K562 (cell line): Measurements from ENCODE around the gene FARP2. TPM values are rescaled to one million over a fixed set of nuclear protein-coding genes. Genes with fewer than 3 reads are reported as not detected.

Experiments
- ATAC-seq: fragments of 200-7000 bp; cut with Tn5 transposase; 3 replicates; pipeline ENCODE4 v1.9.1; 2020; ENCODE audit warnings: moderate library complexity
- BruUV-seq: library from RNA; stranded (reverse); fragments of 400-500 nt; replicated peaks from 2 replicates; lab custom pipeline; 2021; lab: Mats Ljungman, UMichigan
- CTCF ChIA-PET: fragments of 300-600 bp; formaldehyde crosslinking; extraction: SDS; loops from one replicate; lab custom pipeline; 2021; ENCODE audit warnings: low intra/inter-chr PET ratio; lab: Yijun Ruan, JAX
- POLR2A ChIA-PET: fragments of 300-600, 350-650 bp; sonication (Branson Sonifier 250); formaldehyde crosslinking; extraction: SDS; loops from one replicate; lab custom pipeline; 2021; ENCODE audit warnings: antibody characterized with exemption, inconsistent platforms; lab: Yijun Ruan, JAX
- DNase-seq, 4 experiments: peaks; one replicate each; pipeline versions ENCODE4 v3.0.0 to v3.0.0-alpha.2; 2011 to 2018; ENCODE audit warnings: low spot score in 3 of 4, mixed read lengths in 3 of 4; ENCODE audit errors: extremely low read depth in 1 of 4
- FAIRE-seq: peaks from 2 replicates; lab custom pipeline; 2011; peaks lifted over from hg19 to GRCh38; lab: Jason Lieb, UNC
- H2AFZ ChIP-seq: 2 replicates; pipeline ENCODE4 v1.6.0; 2011; ENCODE audit warnings: low read depth, low read length, control low read depth, inconsistent platforms
- H3K27ac ChIP-seq: fragments of 200-600 bp; 3 replicates; pipeline ENCODE4 v1.8.0; 2011; ENCODE audit warnings: low read depth, mild to moderate bottlenecking, control low read depth, inconsistent platforms, low read length, moderate library complexity, mixed read lengths; ENCODE audit errors: extremely low read depth
- H3K27me3 ChIP-seq, 2 experiments: fragments of 300-600 bp in 1 of 2; 2 replicates in 1 of 2; 3 replicates in 1 of 2; pipeline versions ENCODE4 v1.6.0 to v1.8.0; 2011; ENCODE audit warnings: inconsistent platforms in 2 of 2, low read length in 2 of 2, mild to moderate bottlenecking in 1 of 2, mixed read lengths in 1 of 2, moderate library complexity in 1 of 2; ENCODE audit not compliant: control insufficient read depth in 2 of 2, insufficient read depth in 2 of 2
- H3K36me3 ChIP-seq: fragments of 300-600 bp; 3 replicates; pipeline ENCODE4 v1.8.0; 2011; ENCODE audit warnings: mild to moderate bottlenecking, low read length, inconsistent platforms; ENCODE audit not compliant: control insufficient read depth, insufficient read depth
- H3K4me1 ChIP-seq, 2 experiments: fragments of 200-600 bp in 1 of 2; replicated peaks in 1 of 2; 2 replicates in 1 of 2; 3 replicates in 1 of 2; pipeline versions ENCODE4 v1.5.1 to v1.8.0; 2011; ENCODE audit warnings: inconsistent platforms in 2 of 2, low read length in 2 of 2, mild to moderate bottlenecking in 1 of 2, mixed read lengths in 1 of 2, moderate library complexity in 1 of 2; ENCODE audit not compliant: control insufficient read depth in 2 of 2, insufficient read depth in 2 of 2
- H3K4me2 ChIP-seq: 2 replicates; pipeline ENCODE4 v1.6.1; 2011; ENCODE audit warnings: low read length, control low read depth, inconsistent platforms, mixed read lengths; ENCODE audit not compliant: insufficient read depth
- H3K4me3 ChIP-seq: fragments of 200-600 bp; sonication (generic), shearing (Covaris generic); 2 replicates; pipeline ENCODE4 v1.5.1; 2016; ENCODE audit warnings: control low read depth, inconsistent platforms
- H3K79me2 ChIP-seq: fragments of 200-600 bp; 3 replicates; pipeline ENCODE4 v1.8.0; 2011; ENCODE audit warnings: low read length, inconsistent platforms; ENCODE audit not compliant: control insufficient read depth, insufficient read depth
- H3K9ac ChIP-seq, 2 experiments: 2 replicates each; pipeline versions ENCODE4 v1.6.0 to v1.6.1; 2011; ENCODE audit warnings: low read depth in 2 of 2, low read length in 2 of 2, control low read depth in 1 of 2, inconsistent platforms in 1 of 2, mild to moderate bottlenecking in 1 of 2, mixed read lengths in 1 of 2; ENCODE audit not compliant: insufficient read depth in 1 of 2
- H3K9me1 ChIP-seq: one replicate; pipeline ENCODE4 v1.6.0; 2011; ENCODE audit warnings: inconsistent platforms, mild to moderate bottlenecking, low read length, moderate library complexity; ENCODE audit not compliant: control insufficient read depth, insufficient read depth
- H3K9me3 ChIP-seq: replicated peaks from 2 replicates; pipeline ENCODE4 v1.5.1; 2011; ENCODE audit warnings: low read depth, low read length, inconsistent platforms; ENCODE audit not compliant: control insufficient read depth, insufficient read depth
- H4K20me1 ChIP-seq: replicated peaks from 2 replicates; pipeline ENCODE4 v1.6.1; 2011; ENCODE audit warnings: low read length, inconsistent platforms, mixed read lengths; ENCODE audit not compliant: control insufficient read depth, insufficient read depth
- CGGBP1 ChIP-seq: fragments of 250-450 bp; sonication (Bioruptor Pico); IDR thresholded peaks from 2 replicates; pipeline ENCODE4 v1.9.0; 2021; ENCODE audit warnings: mild to moderate bottlenecking
- ETV5 ChIP-seq: sonication (generic); formaldehyde crosslinking; IDR thresholded peaks from 2 replicates; pipeline ENCODE4 v1.4.0; 2020; ENCODE audit warnings: low read depth, mild to moderate bottlenecking, missing genetic modification reagents
- FOXJ2 ChIP-seq: fragments of 200-800 bp; sonication (Bioruptor generic); IDR thresholded peaks from 2 replicates; pipeline ENCODE4 v1.6.1; 2016; ENCODE audit warnings: missing genetic modification characterization, missing compliant biosample characterization
- GTF3C2 ChIP-seq: IDR thresholded peaks from 3 replicates; pipeline ENCODE4 v1.6.1; 2011; ENCODE audit warnings: borderline replicate concordance, mild to moderate bottlenecking, moderate library complexity; ENCODE audit not compliant: insufficient read length; ENCODE audit errors: extremely low read depth
- MEIS2 ChIP-seq: fragments of 450-650 bp; IDR thresholded peaks from 2 replicates; pipeline ENCODE4 v1.6.1; 2014; ENCODE audit warnings: mild to moderate bottlenecking; ENCODE audit not compliant: partially characterized antibody
- PKNOX1 ChIP-seq: fragments of 450-650 bp; IDR thresholded peaks from 2 replicates; pipeline ENCODE4 v1.6.1; 2016
- PREB ChIP-seq: sonication (generic); formaldehyde crosslinking; IDR thresholded peaks from 2 replicates; pipeline ENCODE4 v1.8.1; 2023; ENCODE audit warnings: mild to moderate bottlenecking, missing genetic modification reagents
- ZNF239 ChIP-seq: fragments of 250-450 bp; sonication (Bioruptor Pico); IDR thresholded peaks from 2 replicates; pipeline ENCODE4 v1.4.0; 2020; ENCODE audit warnings: mild to moderate bottlenecking
- WGBS: fragments of 100-300 bp; shearing (Covaris generic); methylation state at CpG from one replicate; pipeline ENCODE4 v1.1.6; 2016; ENCODE audit warnings: low coverage, mixed read lengths; ENCODE audit not compliant: insufficient coverage; ENCODE audit errors: missing lambda C conversion rate; 5-methylcytosine and 5-hydroxymethylcytosine counted together
- in situ Hi-C: fragments of 300-500 bp; cut with MboI; formaldehyde crosslinking; loops from 4 replicates; pipeline ENCODE4 v1.15.0; 2018; ENCODE audit warnings: inconsistent platforms, mixed read lengths
- intact Hi-C: fragments of 100-400 bp; cut with micrococcal nuclease; formaldehyde crosslinking; loops from 2 replicates; pipeline ENCODE4 v1.14.2; 2022
- polyA plus RNA-seq, 8 experiments: library from polyadenylated mRNA; depleted of rRNA in 4 of 8; stranded (reverse) in 5 of 8; unstranded in 3 of 8; fragments of >200 nt; fragmentation: Nextera tagmentation in 2 of 8; fragmentation: Illumina TruSeq in 1 of 8; extraction: Ambion mirVana in 2 of 8; extraction: Trizol in 1 of 8; gene quantifications; 2 replicates each; pipeline versions ENCODE4 v1.2.1 to v1.2.3, GENCODE V29; 2011 to 2014; ENCODE audit warnings: inconsistent platforms in 1 of 8, missing spikeins in 1 of 8
- total RNA-seq, 7 experiments: library from RNA; depleted of rRNA in 6 of 7; stranded (reverse); fragments of >200 nt in 6 of 7; fragmentation: Illumina TruSeq in 2 of 7; extraction: Trizol in 2 of 7; gene quantifications; 2 replicates each; pipeline versions ENCODE4 v1.2.1 to v1.2.3, GENCODE V29; 2011 to 2021; ENCODE audit warnings: low replicate concordance in 1 of 7

The FARP2 gene
- total and polyA plus RNA-seq, 9 of the 15 experiments (the other 6 are each of a cell fraction or from before 2014, with no cell fraction given): 4.1 to 38.1 (median 21.1) TPM

GRCh38 chr2:241458687-241459086 is 102.6 kb downstream of the FARP2 start:
- ChIA-PET POLR2A (no interaction called here), CTCF (no interaction called here)
- no peaks in the 10 kb centered on the region for H3K9me1 ChIP-seq
- no peak for FAIRE-seq
- no peaks in the 10 kb centered on the region for H3K36me3 ChIP-seq
- no TSS peak for BruUV-seq
- DNase-seq: no peak
- TF ChIP-seq PREB (CRISPR knock-in tag): no peak
- H3K9ac ChIP-seq: no peak overlapping the region
- H3K9me3 ChIP-seq: no peaks in the 10 kb centered on the region
- H3K27ac ChIP-seq: no peak overlapping the region
- intact Hi-C loops (no loop called here), in situ Hi-C loops (no loop called here)
- H4K20me1 ChIP-seq: no peaks in the 10 kb centered on the region
- no peak overlapping the region for H3K4me2 ChIP-seq
- no peaks in the 10 kb centered on the region for H3K79me2 ChIP-seq
- no peak for ATAC-seq
- H3K27me3 ChIP-seq: no peaks in the 10 kb centered on the region
- peaks cover 0 to 13% of the 10 kb centered on the region in 2 experiments; a peak in 3 of 5 replicates for H3K4me1 ChIP-seq
- no peak overlapping the region for H3K4me3 ChIP-seq
- H2AFZ ChIP-seq: no peak overlapping the region
- 66% methylated on average over 4 of the region's 5 CpGs for WGBS

GRCh38 chr2:241459520-241459919 is 103.4 kb downstream of the FARP2 start:
- ChIA-PET CTCF (no interaction called here), POLR2A (interaction anchor here (0.7 to 1.2 kb wide), 2 partner anchors 33 to 146 kb away, joined by 3 read pairs; no protein-coding TSS in a partner anchor)
- Histone ChIP-seq H3K4me3 (no peak overlapping the region), H3K79me2 (no peaks in the 10 kb centered on the region), H4K20me1 (no peaks in the 10 kb centered on the region), H2AFZ (no peak overlapping the region), H3K9me3 (no peaks in the 10 kb centered on the region), H3K27ac (no peak overlapping the region), H3K9me1 (no peaks in the 10 kb centered on the region), H3K4me2 (no peak overlapping the region), H3K27me3 (no peaks in the 10 kb centered on the region), H3K9ac (no peak overlapping the region), H3K36me3 (no peaks in the 10 kb centered on the region), H3K4me1 (peaks cover 0 to 13% of the 10 kb centered on the region in 2 experiments; a peak in 3 of 5 replicates)
- DNase-seq: no peak
- no TSS peak for BruUV-seq
- 40% methylated on average over 9 of the region's 13 CpGs for WGBS
- no peak for ATAC-seq
- FAIRE-seq: no peak
- in situ Hi-C loops (no loop called here), intact Hi-C loops (no loop called here)
- TF ChIP-seq FOXJ2 (tag): no peak
- TF ChIP-seq PKNOX1: no peak
- TF ChIP-seq ZNF239 (CRISPR knock-in tag): no peak
- no peak for TF ChIP-seq ETV5 (CRISPR knock-in tag)
- no peak for TF ChIP-seq CGGBP1
- TF ChIP-seq GTF3C2: no peak
- no peak for TF ChIP-seq MEIS2
